ENCODE data around the gene CD180.

GRCh38 chr5:67197536-67197935, 937 bp upstream of the CD180 start:
- TF ChIP-seq POLR2AphosphoS5 (IDR thresholded peaks at IDR 0.05) (no peak), CTCF (IDR thresholded peaks at IDR 0.05) (no peak), POLR2A (IDR thresholded peaks at IDR 0.05) (no peak), EP300 (IDR thresholded peaks at IDR 0.05) (no peak)

All from stomach (tissue), 4 donors.